K562 (cell line): ENCODE measurements around the gene IFIT5. TPM values are rescaled to one million over a fixed set of nuclear protein-coding genes. Genes with fewer than 3 reads are reported as not detected.

Source experiments
- polyA plus RNA-seq, 8 experiments: library from polyadenylated mRNA; depleted of rRNA in 4 of 8; stranded (reverse) in 5 of 8; unstranded in 3 of 8; fragments of >200 nt; fragmentation: Nextera tagmentation in 2 of 8; fragmentation: Illumina TruSeq in 1 of 8; extraction: Ambion mirVana in 2 of 8; extraction: Trizol in 1 of 8; gene quantifications; 2 replicates each; pipeline versions ENCODE4 v1.2.1 to v1.2.3, GENCODE V29; 2011 to 2014; ENCODE audit warnings: inconsistent platforms in 1 of 8, missing spikeins in 1 of 8
- total RNA-seq, 7 experiments: library from RNA; depleted of rRNA in 6 of 7; stranded (reverse); fragments of >200 nt in 6 of 7; fragmentation: Illumina TruSeq in 2 of 7; extraction: Trizol in 2 of 7; gene quantifications; 2 replicates each; pipeline versions ENCODE4 v1.2.1 to v1.2.3, GENCODE V29; 2011 to 2021; ENCODE audit warnings: low replicate concordance in 1 of 7

Gene IFIT5
- total and polyA plus RNA-seq, 9 of the 15 experiments (the other 6 are each of a cell fraction or from before 2014, with no cell fraction given): 0.04 to 0.11 (median 0.06) TPM; not detected in 5

Other genes starting within 250 kb of the IFIT5 start
Only the 7 nearest of the 8 such genes appear.
- gene CH25H, start 207.3 kb upstream of the IFIT5 start, total RNA-seq (2014; rRNA removed): not detected in 2 replicates
- not detected in 2 replicates for gene CH25H, start 207.3 kb upstream of the IFIT5 start, total RNA-seq (2014; rRNA removed; fragmentation: Illumina TruSeq; extraction: Trizol)
- gene CH25H, start 207.3 kb upstream of the IFIT5 start, total RNA-seq (2015; rRNA removed; fragmentation: Illumina TruSeq; extraction: Trizol): not detected in 2 replicates
- gene CH25H, start 207.3 kb upstream of the IFIT5 start, total RNA-seq (2021): not detected in 2 replicates
- not detected in 2 replicates for gene CH25H, start 207.3 kb upstream of the IFIT5 start, polyA plus RNA-seq (2011; rRNA removed)
- gene CH25H, start 207.3 kb upstream of the IFIT5 start, polyA plus RNA-seq (2014; fragmentation: Illumina TruSeq; extraction: Trizol): not detected in 2 replicates
- not detected for gene CH25H, start 207.3 kb upstream of the IFIT5 start, polyA plus RNA-seq (2014; fragmentation: Nextera tagmentation; extraction: Ambion mirVana)
- not detected in 2 replicates for gene CH25H, start 207.3 kb upstream of the IFIT5 start, polyA plus RNA-seq (2014; rRNA removed)
- gene LIPA, start 162.8 kb upstream of the IFIT5 start, total RNA-seq (2014; rRNA removed): 0.08 and 0.09 TPM in 2 replicates
- 0.19 and 0.40 TPM in 2 replicates for gene LIPA, start 162.8 kb upstream of the IFIT5 start, total RNA-seq (2014; rRNA removed; fragmentation: Illumina TruSeq; extraction: Trizol)
- gene LIPA, start 162.8 kb upstream of the IFIT5 start, total RNA-seq (2015; rRNA removed; fragmentation: Illumina TruSeq; extraction: Trizol): 0.15 TPM in 1 of 2 replicates, not detected in the other
- gene LIPA, start 162.8 kb upstream of the IFIT5 start, total RNA-seq (2021): 0.29 and 0.45 TPM in 2 replicates
- gene LIPA, start 162.8 kb upstream of the IFIT5 start, polyA plus RNA-seq (2011; rRNA removed): 0.07 TPM in 1 of 2 replicates, not detected in the other
- gene LIPA, start 162.8 kb upstream of the IFIT5 start, polyA plus RNA-seq (2014; fragmentation: Illumina TruSeq; extraction: Trizol): 0.06 and 0.16 TPM in 2 replicates
- gene LIPA, start 162.8 kb upstream of the IFIT5 start, polyA plus RNA-seq (2014; fragmentation: Nextera tagmentation; extraction: Ambion mirVana): under 1 TPM; 0.13 to 0.20 TPM
- gene LIPA, start 162.8 kb upstream of the IFIT5 start, polyA plus RNA-seq (2014; rRNA removed): 0.12 TPM in 1 of 2 replicates, not detected in the other
- 0.09 TPM in 1 of 2 replicates, not detected in the other for gene IFIT2, start 112.5 kb upstream of the IFIT5 start, total RNA-seq (2014; rRNA removed)
- 0.10 and 0.18 TPM in 2 replicates for gene IFIT2, start 112.5 kb upstream of the IFIT5 start, total RNA-seq (2014; rRNA removed; fragmentation: Illumina TruSeq; extraction: Trizol)
- gene IFIT2, start 112.5 kb upstream of the IFIT5 start, total RNA-seq (2015; rRNA removed; fragmentation: Illumina TruSeq; extraction: Trizol): 0.25 and 0.26 TPM in 2 replicates
- gene IFIT2, start 112.5 kb upstream of the IFIT5 start, total RNA-seq (2021): 0.11 TPM in 2 replicates
- gene IFIT2, start 112.5 kb upstream of the IFIT5 start, polyA plus RNA-seq (2011; rRNA removed): 0.03 TPM in 1 of 2 replicates, not detected in the other
- 0.03 and 0.08 TPM in 2 replicates for gene IFIT2, start 112.5 kb upstream of the IFIT5 start, polyA plus RNA-seq (2014; fragmentation: Illumina TruSeq; extraction: Trizol)
- under 1 TPM; 0.08 to 0.14 TPM for gene IFIT2, start 112.5 kb upstream of the IFIT5 start, polyA plus RNA-seq (2014; fragmentation: Nextera tagmentation; extraction: Ambion mirVana)
- 0.09 TPM in 1 of 2 replicates, not detected in the other for gene IFIT2, start 112.5 kb upstream of the IFIT5 start, polyA plus RNA-seq (2014; rRNA removed)
- gene IFIT3, start 86.6 kb upstream of the IFIT5 start, total RNA-seq (2014; rRNA removed): 0.59 and 1.0 TPM in 2 replicates
- 1.2 and 1.4 TPM in 2 replicates for gene IFIT3, start 86.6 kb upstream of the IFIT5 start, total RNA-seq (2014; rRNA removed; fragmentation: Illumina TruSeq; extraction: Trizol)
- 1.7 and 2.2 TPM in 2 replicates for gene IFIT3, start 86.6 kb upstream of the IFIT5 start, total RNA-seq (2015; rRNA removed; fragmentation: Illumina TruSeq; extraction: Trizol)
- gene IFIT3, start 86.6 kb upstream of the IFIT5 start, total RNA-seq (2021): 0.69 TPM in 2 replicates
- 0.35 and 0.55 TPM in 2 replicates for gene IFIT3, start 86.6 kb upstream of the IFIT5 start, polyA plus RNA-seq (2011; rRNA removed)
- gene IFIT3, start 86.6 kb upstream of the IFIT5 start, polyA plus RNA-seq (2014; fragmentation: Illumina TruSeq; extraction: Trizol): 0.84 and 1.1 TPM in 2 replicates
- under 1 TPM; 0.23 to 0.83 TPM for gene IFIT3, start 86.6 kb upstream of the IFIT5 start, polyA plus RNA-seq (2014; fragmentation: Nextera tagmentation; extraction: Ambion mirVana)
- 0.58 and 0.77 TPM in 2 replicates for gene IFIT3, start 86.6 kb upstream of the IFIT5 start, polyA plus RNA-seq (2014; rRNA removed)
- gene IFIT1B, start 36.5 kb upstream of the IFIT5 start, total RNA-seq (2014; rRNA removed): not detected in 2 replicates
- gene IFIT1B, start 36.5 kb upstream of the IFIT5 start, total RNA-seq (2014; rRNA removed; fragmentation: Illumina TruSeq; extraction: Trizol): not detected in 2 replicates
- not detected in 2 replicates for gene IFIT1B, start 36.5 kb upstream of the IFIT5 start, total RNA-seq (2015; rRNA removed; fragmentation: Illumina TruSeq; extraction: Trizol)
- not detected in 2 replicates for gene IFIT1B, start 36.5 kb upstream of the IFIT5 start, total RNA-seq (2021)
- gene IFIT1B, start 36.5 kb upstream of the IFIT5 start, polyA plus RNA-seq (2011; rRNA removed): not detected in 2 replicates
- not detected in 2 replicates for gene IFIT1B, start 36.5 kb upstream of the IFIT5 start, polyA plus RNA-seq (2014; fragmentation: Illumina TruSeq; extraction: Trizol)
- gene IFIT1B, start 36.5 kb upstream of the IFIT5 start, polyA plus RNA-seq (2014; fragmentation: Nextera tagmentation; extraction: Ambion mirVana): not detected
- not detected in 2 replicates for gene IFIT1B, start 36.5 kb upstream of the IFIT5 start, polyA plus RNA-seq (2014; rRNA removed)
- 0.09 TPM in 1 of 2 replicates, not detected in the other for gene IFIT1, start 21.9 kb upstream of the IFIT5 start, total RNA-seq (2014; rRNA removed)
- gene IFIT1, start 21.9 kb upstream of the IFIT5 start, total RNA-seq (2014; rRNA removed; fragmentation: Illumina TruSeq; extraction: Trizol): 0.13 and 0.18 TPM in 2 replicates
- 0.23 and 0.40 TPM in 2 replicates for gene IFIT1, start 21.9 kb upstream of the IFIT5 start, total RNA-seq (2015; rRNA removed; fragmentation: Illumina TruSeq; extraction: Trizol)
- gene IFIT1, start 21.9 kb upstream of the IFIT5 start, total RNA-seq (2021): 0.09 and 0.25 TPM in 2 replicates
- 0.06 and 0.07 TPM in 2 replicates for gene IFIT1, start 21.9 kb upstream of the IFIT5 start, polyA plus RNA-seq (2011; rRNA removed)
- 0.10 and 0.18 TPM in 2 replicates for gene IFIT1, start 21.9 kb upstream of the IFIT5 start, polyA plus RNA-seq (2014; fragmentation: Illumina TruSeq; extraction: Trizol)
- under 1 TPM; 0.18 TPM for gene IFIT1, start 21.9 kb upstream of the IFIT5 start, polyA plus RNA-seq (2014; fragmentation: Nextera tagmentation; extraction: Ambion mirVana)
- gene IFIT1, start 21.9 kb upstream of the IFIT5 start, polyA plus RNA-seq (2014; rRNA removed): 0.03 TPM in 1 of 2 replicates, not detected in the other
- not detected in 2 replicates for gene SLC16A12, start 121.0 kb downstream of the IFIT5 start, total RNA-seq (2014; rRNA removed)
- not detected in 2 replicates for gene SLC16A12, start 121.0 kb downstream of the IFIT5 start, total RNA-seq (2014; rRNA removed; fragmentation: Illumina TruSeq; extraction: Trizol)
- gene SLC16A12, start 121.0 kb downstream of the IFIT5 start, total RNA-seq (2015; rRNA removed; fragmentation: Illumina TruSeq; extraction: Trizol): not detected in 2 replicates
- 0.04 TPM in 1 of 2 replicates, not detected in the other for gene SLC16A12, start 121.0 kb downstream of the IFIT5 start, total RNA-seq (2021)
- gene SLC16A12, start 121.0 kb downstream of the IFIT5 start, polyA plus RNA-seq (2011; rRNA removed): not detected in 2 replicates
- not detected in 2 replicates for gene SLC16A12, start 121.0 kb downstream of the IFIT5 start, polyA plus RNA-seq (2014; fragmentation: Illumina TruSeq; extraction: Trizol)
- gene SLC16A12, start 121.0 kb downstream of the IFIT5 start, polyA plus RNA-seq (2014; fragmentation: Nextera tagmentation; extraction: Ambion mirVana): not detected
- gene SLC16A12, start 121.0 kb downstream of the IFIT5 start, polyA plus RNA-seq (2014; rRNA removed): not detected in 2 replicates